ENCODE measurements around the gene CPPED1. TPM values are rescaled to one million over a fixed set of nuclear protein-coding genes. Genes with fewer than 3 reads are reported as not detected.

Gene CPPED1
- total RNA-seq, 1 donor from 2014 or later: 17.8 TPM

- Mint-ChIP-seq H3K4me1 (ENCODE audit: unreplicated experiment) (peaks cover 14% of the 10 kb centered on the region), H3K27ac (ENCODE audit: unreplicated experiment) (no peak overlapping the region), H3K9me3 (ENCODE audit: unreplicated experiment) (no peaks in the 10 kb centered on the region), H3K27me3 (ENCODE audit: unreplicated experiment) (no peaks in the 10 kb centered on the region), H3K36me3 (ENCODE audit: unreplicated experiment) (peaks cover 6% of the 10 kb centered on the region), H3K4me3 (ENCODE audit: unreplicated experiment) (no peak overlapping the region)
- no peak for DNase-seq (ENCODE audit: extremely low spot score, unreplicated experiment)
- TF ChIP-seq, protein P1, sequence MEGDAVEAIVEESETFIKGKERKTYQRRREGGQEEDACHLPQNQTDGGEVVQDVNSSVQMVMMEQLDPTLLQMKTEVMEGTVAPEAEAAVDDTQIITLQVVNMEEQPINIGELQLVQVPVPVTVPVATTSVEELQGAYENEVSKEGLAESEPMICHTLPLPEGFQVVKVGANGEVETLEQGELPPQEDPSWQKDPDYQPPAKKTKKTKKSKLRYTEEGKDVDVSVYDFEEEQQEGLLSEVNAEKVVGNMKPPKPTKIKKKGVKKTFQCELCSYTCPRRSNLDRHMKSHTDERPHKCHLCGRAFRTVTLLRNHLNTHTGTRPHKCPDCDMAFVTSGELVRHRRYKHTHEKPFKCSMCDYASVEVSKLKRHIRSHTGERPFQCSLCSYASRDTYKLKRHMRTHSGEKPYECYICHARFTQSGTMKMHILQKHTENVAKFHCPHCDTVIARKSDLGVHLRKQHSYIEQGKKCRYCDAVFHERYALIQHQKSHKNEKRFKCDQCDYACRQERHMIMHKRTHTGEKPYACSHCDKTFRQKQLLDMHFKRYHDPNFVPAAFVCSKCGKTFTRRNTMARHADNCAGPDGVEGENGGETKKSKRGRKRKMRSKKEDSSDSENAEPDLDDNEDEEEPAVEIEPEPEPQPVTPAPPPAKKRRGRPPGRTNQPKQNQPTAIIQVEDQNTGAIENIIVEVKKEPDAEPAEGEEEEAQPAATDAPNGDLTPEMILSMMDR (IDR thresholded peaks at IDR 0.05): no peak
These were observed 42.7 kb downstream of the CPPED1 start for GRCh38 chr16:12760819-12761611.

GRCh38 chr16:12758670-12759558 lies 44.8 kb downstream of the CPPED1 start:
- no peak for DNase-seq (ENCODE audit: extremely low spot score, unreplicated experiment)
- Mint-ChIP-seq H3K4me3 (ENCODE audit: unreplicated experiment) (no peak overlapping the region), H3K36me3 (ENCODE audit: unreplicated experiment) (peaks cover 6% of the 10 kb centered on the region), H3K27me3 (ENCODE audit: unreplicated experiment) (no peaks in the 10 kb centered on the region), H3K9me3 (ENCODE audit: unreplicated experiment) (no peaks in the 10 kb centered on the region), H3K27ac (ENCODE audit: unreplicated experiment) (no peak overlapping the region), H3K4me1 (ENCODE audit: unreplicated experiment) (peaks cover 25% of the 10 kb centered on the region)
- TF ChIP-seq, protein P1 (IDR thresholded peaks at IDR 0.05): no peak

- no peak overlapping the region for H3K27ac Mint-ChIP-seq (ENCODE audit: unreplicated experiment)
- no peak for DNase-seq (ENCODE audit: extremely low spot score, unreplicated experiment)
- H3K4me3 Mint-ChIP-seq (ENCODE audit: unreplicated experiment): no peak overlapping the region
- H3K27me3 Mint-ChIP-seq (ENCODE audit: unreplicated experiment): no peaks in the 10 kb centered on the region
- H3K36me3 Mint-ChIP-seq (ENCODE audit: unreplicated experiment): peaks cover 6% of the 10 kb centered on the region
- H3K9me3 Mint-ChIP-seq (ENCODE audit: unreplicated experiment): no peaks in the 10 kb centered on the region
- peaks cover 28% of the 10 kb centered on the region for H3K4me1 Mint-ChIP-seq (ENCODE audit: unreplicated experiment)
- TF ChIP-seq, protein P1 (IDR thresholded peaks at IDR 0.05): no peak
These were observed 45.5 kb downstream of the CPPED1 start for GRCh38 chr16:12758031-12758669.

DNA sequence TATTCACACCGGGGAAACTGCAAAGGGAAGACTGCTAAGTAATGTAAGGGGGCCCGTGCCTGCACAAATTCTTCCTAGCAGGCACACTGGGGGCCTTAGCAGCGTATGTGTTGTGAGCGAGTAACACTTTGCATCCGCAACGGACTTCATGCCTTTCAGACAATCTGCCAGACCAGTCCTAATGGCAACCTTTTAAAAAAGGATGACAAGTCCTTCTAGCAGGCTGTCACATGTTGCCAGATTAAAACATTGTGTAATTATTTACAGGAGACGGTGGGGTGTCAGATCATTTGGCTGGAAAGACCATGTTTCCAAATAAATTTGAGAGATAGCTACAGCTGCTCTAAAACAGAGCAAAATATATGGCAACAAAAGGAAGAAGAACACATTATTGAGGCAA lies 46.1 kb downstream of the CPPED1 start:
- TF ChIP-seq, protein P1 (IDR thresholded peaks at IDR 0.05): no peak
- Mint-ChIP-seq H3K27me3 (ENCODE audit: unreplicated experiment) (no peaks in the 10 kb centered on the region), H3K36me3 (ENCODE audit: unreplicated experiment) (peaks cover 6% of the 10 kb centered on the region), H3K27ac (ENCODE audit: unreplicated experiment) (no peak overlapping the region), H3K9me3 (ENCODE audit: unreplicated experiment) (no peaks in the 10 kb centered on the region), H3K4me3 (ENCODE audit: unreplicated experiment) (no peak overlapping the region), H3K4me1 (ENCODE audit: unreplicated experiment) (peaks cover 28% of the 10 kb centered on the region)
- no peak for DNase-seq (ENCODE audit: extremely low spot score, unreplicated experiment)

Measured in osteocyte (in vitro differentiated cells).